GM23248 (cell line): ENCODE measurements around the gene SATB1.

ENCODE experiments used
- EZH2 ChIP-seq: fragments of 200-600 bp; sonication (generic); IDR thresholded peaks from 2 replicates; pipeline ENCODE4 v1.6.1; 2018; ENCODE audit warnings: antibody characterized with exemption, mild to moderate bottlenecking; ENCODE audit not compliant: insufficient read depth, poor library complexity, severe bottlenecking
- EZH2phosphoT487 ChIP-seq: fragments of 200-600 bp; sonication (generic); IDR thresholded peaks from 2 replicates; pipeline ENCODE4 v1.6.1; 2018; ENCODE audit warnings: antibody characterized with exemption, moderate library complexity, mild to moderate bottlenecking, low read depth; ENCODE audit not compliant: insufficient read depth

- TF ChIP-seq EZH2: no peak
- TF ChIP-seq EZH2phosphoT487: no peak
These were observed 7.1 kb downstream of the SATB1 start for GRCh38 chr3:18417904-18418572.
